Adrenal gland (tissue), 12 donors: ENCODE measurements around the gene ACSL6. TPM values are rescaled to one million over a fixed set of nuclear protein-coding genes. Genes with fewer than 3 reads are reported as not detected.
A peak's percentile ranks its signal among the peaks of the same experiment; 100 is the strongest.

Source experiments
- DNase-seq, 7 donors: peaks; one replicate each; pipeline ENCODE4 v3.0.0-alpha.2; 2019 to 2020
- H3K27ac ChIP-seq, 5 donors: fragments of 200-600 bp; sonication (generic) in 4 of 5; 1 replicate in 3 of 5; 2 replicates in 2 of 5; pipeline versions ENCODE4 v1.5.1 to v1.8.0; 2016 to 2020; ENCODE audit warnings: mild to moderate bottlenecking in 1 of 5
- H3K27me3 ChIP-seq: fragments of 200-600 bp; 2 replicates; pipeline ENCODE4 v1.8.0; 2021
- H3K36me3 ChIP-seq, 2 donors: fragments of 200-600 bp; replicated peaks in 1 of 2; 1 replicate in 1 of 2; 2 replicates in 1 of 2; pipeline versions ENCODE4 v1.5.1 to v1.8.0; 2018 to 2022
- H3K4me1 ChIP-seq, 2 donors: fragments of 200-600 bp; replicated peaks in 1 of 2; 1 replicate in 1 of 2; 2 replicates in 1 of 2; pipeline versions ENCODE4 v1.5.1 to v1.8.0; 2018 to 2021
- H3K4me3 ChIP-seq, 4 donors: fragments of 200-600 bp; sonication (generic) in 3 of 4; one replicate each; pipeline ENCODE4 v1.5.1; 2016 to 2018
- H3K9me3 ChIP-seq, 3 donors: fragments of 200-600 bp; sonication (generic) in 1 of 3; replicated peaks in 1 of 3; 1 replicate in 2 of 3; 2 replicates in 1 of 3; pipeline versions ENCODE4 v1.5.1 to v1.8.0; 2016 to 2021
- CTCF ChIP-seq, 6 experiments: fragments of 450-650 bp in 4 of 6; fragments of 200-600 bp in 2 of 6; sonication (generic) in 1 of 6; IDR thresholded peaks; 1 replicate in 5 of 6; 2 replicates in 1 of 6; pipeline versions ENCODE4 v1.5.1 to v1.8.0; 2016 to 2021; ENCODE audit warnings: antibody characterized with exemption in 6 of 6, mild to moderate bottlenecking in 2 of 6, moderate library complexity in 1 of 6
- POLR2A ChIP-seq, 2 donors: fragments of 450-650 bp; IDR thresholded peaks; one replicate each; pipeline ENCODE4 v1.6.1; 2017; ENCODE audit warnings: antibody characterized with exemption in 2 of 2, mild to moderate bottlenecking in 2 of 2, moderate library complexity in 1 of 2
- WGBS, 4 donors: extraction: QIAGEN DNeasy Blood & Tissue Kit in 2 of 4; methylation state at CpG; one replicate each; pipeline versions ENCODE4 v1.1.5 to v1.1.7; 2013 to 2017; 5-methylcytosine and 5-hydroxymethylcytosine counted together
- intact Hi-C, 2 donors: fragments of 100-400 bp; cut with DNase I; formaldehyde crosslinking; loops; one replicate each; pipeline versions ENCODE4 v1.14.1 to v1.15.0; 2022 to 2023
- polyA plus RNA-seq, 3 donors: library from polyadenylated mRNA; stranded (reverse); fragments of 200-250 nt in 2 of 3; fragments of 350-450 nt in 1 of 3; fragmentation: Illumina TruSeq in 1 of 3; extraction: RNeasy Lipid Tissue Mini Kit (QIAGEN cat#74804) in 1 of 3; gene quantifications; one replicate each; pipeline ENCODE4 v1.2.3, GENCODE V29; 2013 to 2014
- total RNA-seq, 9 donors: library from RNA; depleted of rRNA in 4 of 9; stranded (reverse); fragments of >200 nt in 4 of 9; fragments of 120-200 nt in 1 of 9; fragmentation: NEBNext Ultra II Directional in 1 of 9; extraction: Animal tissue kit (Norgen Biotek cat#: 25700) in 1 of 9; gene quantifications; one replicate each; pipeline versions ENCODE4 v1.1.0 to v1.2.4, GENCODE V29; 2013 to 2023
- donor health status: healthy with polysubstance abuse.
- donor health status: Bipolar disorder and iron deficiency.
- donor health status: DM: yes; HTN: yes; CAD: no.
- donor health status: DM: no; HTN: no; CAD: no.
- donor health status: DM: no; HTN: no; CAD: no.
- donor health status: DM: yes; HTN: yes; CAD: no.

ACSL6 gene
- total and polyA plus RNA-seq, 12 donors = 2.5 to 14.5 (median 7.2) TPM

DNA sequence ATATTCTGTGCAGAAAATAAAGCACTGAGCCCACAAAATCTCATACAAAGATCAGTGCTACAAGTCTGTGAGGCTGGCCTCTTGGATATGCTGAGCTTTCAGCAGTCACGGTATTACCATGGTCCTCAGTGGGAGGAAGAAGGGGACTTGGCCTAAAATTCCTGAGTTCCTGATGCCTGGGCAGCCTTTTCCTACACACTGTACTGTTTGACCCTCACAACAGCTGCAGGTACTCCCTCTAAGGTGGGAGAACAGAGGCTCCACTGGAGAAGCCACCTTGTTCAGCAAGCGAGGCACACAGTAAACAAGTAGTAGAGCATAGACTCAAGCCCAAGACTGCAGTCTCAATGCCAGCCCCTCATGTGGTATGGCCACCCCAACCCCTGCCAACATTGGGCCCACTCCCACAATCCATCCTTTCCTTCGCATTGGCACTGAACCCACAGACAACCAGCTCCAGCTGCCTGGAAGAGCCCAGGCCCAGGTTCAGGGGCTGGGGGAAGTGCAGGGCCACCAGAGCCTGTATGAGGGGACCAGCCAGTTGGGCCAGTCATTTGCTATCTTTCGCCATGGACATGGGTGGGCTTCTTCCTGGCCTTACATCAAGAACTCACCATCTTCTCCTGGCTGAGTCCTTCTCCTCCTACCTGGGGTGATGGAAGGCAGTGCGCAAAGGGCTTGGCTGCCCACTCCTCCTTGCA, 14.3 kb downstream of the ACSL6 start:
- Histone ChIP-seq H3K27ac (no peak overlapping the region), H3K9me3 (no peaks in the 10 kb centered on the region), H3K27me3 (no peaks in the 10 kb centered on the region), H3K4me1 (peaks cover 7 to 14% of the 10 kb centered on the region in 2 donors), H3K36me3 (no peaks in the 10 kb centered on the region), H3K4me3 (no peak overlapping the region)
- 95 to 100% (median 95%) methylated on average over 3 to 5 of the region's 5 CpGs for WGBS, 4 donors
- no peak for DNase-seq
- TF ChIP-seq CTCF (IDR thresholded peaks at IDR 0.05) (no peak), POLR2A (IDR thresholded peaks at IDR 0.05) (no peak)
- intact Hi-C loops = no loop called here

GRCh38 chr5:131996210-131997025, 15.0 kb downstream of the ACSL6 start:
- 64 to 69% (median 66%) methylated on average over 6 of the region's 6 CpGs for WGBS, 4 donors
- intact Hi-C loops = no loop called here
- H3K27me3 ChIP-seq = no peaks in the 10 kb centered on the region
- H3K4me1 ChIP-seq = peaks cover 0 to 10% of the 10 kb centered on the region in 2 donors
- DNase-seq = no peak
- no peaks in the 10 kb centered on the region for H3K36me3 ChIP-seq
- no peaks in the 10 kb centered on the region for H3K9me3 ChIP-seq
- peak overlapping the region in 1 of 5 donors; percentile 13 for H3K27ac ChIP-seq
- no peak overlapping the region for H3K4me3 ChIP-seq
- no peak for TF ChIP-seq POLR2A (IDR thresholded peaks at IDR 0.05)
- no peak for TF ChIP-seq CTCF (IDR thresholded peaks at IDR 0.05)

- Histone ChIP-seq H3K9me3 (no peaks in the 10 kb centered on the region), H3K27ac (no peak overlapping the region), H3K27me3 (no peaks in the 10 kb centered on the region), H3K36me3 (no peaks in the 10 kb centered on the region), H3K4me3 (no peak overlapping the region), H3K4me1 (peaks cover 0 to 6% of the 10 kb centered on the region in 2 donors)
- TF ChIP-seq POLR2A (IDR thresholded peaks at IDR 0.05) (no peak), CTCF (IDR thresholded peaks at IDR 0.05) (no peak)
- DNase-seq = no peak
- intact Hi-C loops = no loop called here
- WGBS, 4 donors = 60 to 86% (median 76%) methylated on average over 7 of the region's 7 CpGs
These were observed 16.8 kb downstream of the ACSL6 start for GRCh38 chr5:131994533-131995226.

DNA sequence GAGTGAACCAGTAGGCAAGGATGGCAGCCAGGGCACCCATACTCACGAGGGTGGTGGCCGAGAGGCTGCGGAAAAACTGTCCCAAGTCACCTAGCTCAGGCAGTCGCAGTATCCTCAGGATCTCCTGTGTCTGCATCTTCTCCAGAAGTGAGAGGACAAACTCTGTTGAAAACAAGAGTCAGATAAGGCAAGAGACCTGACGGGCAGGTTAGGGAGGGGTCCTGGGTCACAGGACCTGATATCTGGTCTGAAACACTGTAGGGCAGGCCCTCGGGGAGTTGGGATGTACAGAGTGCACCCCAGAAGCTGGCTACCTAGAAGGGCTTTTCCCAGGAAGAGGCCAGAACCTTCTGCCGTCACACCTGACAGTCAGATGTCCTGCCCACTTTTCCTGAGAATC, 17.4 kb downstream of the ACSL6 start:
- no peak for DNase-seq
- 81 to 90% (median 89%) methylated on average over 6 to 7 of the region's 7 CpGs for whole genome bisulfite sequencing, 4 donors
- no peak overlapping the region for H3K4me3 ChIP-seq

More for the DNA sequence above, 17.4 kb downstream of the ACSL6 start:
- Histone ChIP-seq H3K9me3 (no peaks in the 10 kb centered on the region), H3K4me1 (no peaks in the 10 kb centered on the region), H3K36me3 (no peaks in the 10 kb centered on the region), H3K27me3 (no peaks in the 10 kb centered on the region), H3K27ac (no peak overlapping the region)
- intact Hi-C loops = no loop called here
- TF ChIP-seq POLR2A (IDR thresholded peaks at IDR 0.05) (no peak), CTCF (IDR thresholded peaks at IDR 0.05) (no peak)
